GM18505 (cell line): ENCODE measurements around the gene SPNS3.

ENCODE experiments used
- ATAC-seq: cut with Tn5 transposase; IDR thresholded peaks from one replicate; pipeline ENCODE4 v1.9.1; 2021; ENCODE audit not compliant: unreplicated experiment
- POLR2A ChIP-seq: IDR thresholded peaks from 4 replicates; pipeline ENCODE4 v1.6.1; 2011; ENCODE audit warnings: borderline replicate concordance; ENCODE audit not compliant: insufficient read depth, insufficient read length; ENCODE audit errors: extremely low read depth

Gene SPNS3

DNA sequence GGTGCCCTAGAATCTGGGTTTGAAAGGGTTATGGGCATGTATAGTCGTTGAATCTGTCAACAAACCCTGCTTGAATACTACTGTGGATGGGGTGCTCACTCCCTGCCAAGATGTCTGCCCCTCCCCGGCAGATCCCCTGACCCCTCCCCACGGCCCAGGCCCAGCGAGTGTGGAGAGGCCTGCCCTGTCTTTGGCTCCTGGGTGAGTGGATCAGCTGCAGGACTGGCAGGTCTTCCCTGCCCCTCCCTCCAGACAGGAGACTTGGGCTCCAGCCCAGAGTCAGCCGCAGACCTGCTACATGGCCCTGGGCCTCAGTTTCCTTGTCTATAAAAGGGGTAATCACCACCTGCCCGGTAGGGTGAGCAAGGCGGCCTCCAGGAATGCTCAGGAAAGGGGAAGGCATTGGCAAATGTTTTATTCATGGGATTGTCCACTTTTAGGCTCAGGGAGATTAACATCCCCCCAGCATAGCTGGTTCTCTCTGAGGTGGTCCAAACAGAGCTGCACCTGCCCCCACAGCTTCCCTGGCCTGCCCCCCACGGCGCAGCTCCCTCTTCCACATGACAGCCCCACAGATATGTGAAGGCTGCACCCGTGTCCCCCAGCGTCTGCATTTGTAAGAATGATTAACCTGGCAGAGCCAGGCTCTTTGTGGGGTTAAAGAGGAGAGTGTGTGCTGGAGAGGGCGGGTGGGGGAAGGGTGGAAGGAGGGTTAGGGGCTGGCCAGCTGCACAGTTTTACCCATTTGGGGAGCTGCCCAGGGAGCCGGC, 46.4 kb downstream of the SPNS3 start:
- ATAC-seq = no peak
- TF ChIP-seq POLR2A = no peak

DNA sequence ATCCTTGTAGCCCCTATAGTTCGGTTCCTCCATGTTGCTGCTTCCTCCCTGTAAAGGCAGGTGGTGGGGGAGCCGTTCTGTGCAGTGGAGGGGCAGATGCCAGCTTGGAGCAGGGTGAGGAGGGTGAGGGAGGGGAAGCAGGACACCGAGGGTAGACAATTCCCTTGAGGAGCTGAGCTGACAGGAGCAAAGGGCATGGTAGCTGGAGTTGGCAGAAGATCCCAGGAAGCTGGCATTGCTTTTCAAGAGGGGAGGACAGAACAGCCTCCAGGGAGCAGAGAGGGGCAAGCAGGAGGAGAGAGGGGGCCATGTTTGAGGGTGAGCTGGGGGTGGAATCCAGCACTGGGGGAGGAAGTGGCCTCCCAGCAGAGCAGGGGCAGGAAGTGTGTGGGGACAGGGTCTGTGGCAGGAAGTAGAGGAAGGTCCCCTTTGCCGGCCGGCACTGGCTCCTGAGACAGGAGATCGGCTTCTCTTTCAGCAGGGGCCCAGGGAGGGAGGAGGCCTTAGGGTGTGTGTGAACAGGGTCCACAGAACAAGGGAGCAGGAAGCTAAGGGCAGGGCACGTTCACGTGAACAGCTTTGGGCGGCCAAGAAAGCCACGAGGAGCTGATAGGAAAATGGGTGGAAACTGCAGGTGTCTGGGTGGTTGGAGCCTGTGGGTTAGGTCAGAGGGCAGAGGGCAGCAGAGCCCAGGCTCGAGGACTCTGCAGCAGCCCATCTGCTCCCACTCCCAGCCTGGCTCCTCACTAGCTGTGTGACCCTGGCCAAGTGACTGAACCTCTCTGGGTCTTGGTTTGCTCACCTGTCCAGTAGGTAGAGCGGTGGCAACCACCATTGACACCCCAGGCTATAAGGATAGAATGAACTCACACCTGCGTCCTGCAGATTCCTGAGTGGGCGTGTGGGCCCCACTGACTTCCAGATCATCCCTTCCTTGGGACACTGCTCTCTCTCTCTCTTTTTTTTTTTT, 47.5 kb downstream of the SPNS3 start:
- no peak for ATAC-seq
- no peak for TF ChIP-seq POLR2A

DNA sequence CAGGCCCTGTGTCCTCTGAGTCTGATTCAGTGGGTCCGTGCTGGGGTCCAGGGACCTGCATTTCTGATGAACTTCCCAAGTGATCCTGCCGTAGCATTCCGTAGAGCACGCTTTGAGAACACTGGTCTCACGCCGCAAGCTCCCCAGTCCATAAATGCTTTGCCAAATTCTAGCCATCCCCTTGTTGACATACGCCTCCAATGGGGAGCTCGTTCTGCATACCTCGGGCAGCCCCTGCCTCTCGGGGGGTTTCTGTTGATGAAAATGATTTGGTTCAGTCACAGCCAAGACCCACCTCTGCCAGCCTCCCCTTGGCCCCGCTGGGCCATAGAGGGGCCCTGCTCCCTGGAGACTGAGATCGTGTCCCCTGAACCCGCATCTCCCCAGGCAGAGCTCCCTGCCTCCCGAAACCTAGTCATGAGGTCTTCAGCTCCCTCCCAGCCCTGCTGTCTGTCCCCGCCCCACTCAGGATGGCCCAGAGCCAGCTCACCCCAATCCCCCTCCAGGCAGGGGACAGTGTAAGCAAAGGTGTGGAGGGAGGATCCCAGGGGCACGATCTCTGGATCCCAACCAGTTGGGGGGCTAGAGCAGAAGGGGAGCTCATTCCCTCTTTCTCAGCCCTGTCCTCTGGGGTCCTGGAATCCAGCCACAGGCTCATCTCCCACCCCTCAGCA, 48.7 kb downstream of the SPNS3 start:
- ATAC-seq = no peak
- TF ChIP-seq POLR2A = no peak

DNA sequence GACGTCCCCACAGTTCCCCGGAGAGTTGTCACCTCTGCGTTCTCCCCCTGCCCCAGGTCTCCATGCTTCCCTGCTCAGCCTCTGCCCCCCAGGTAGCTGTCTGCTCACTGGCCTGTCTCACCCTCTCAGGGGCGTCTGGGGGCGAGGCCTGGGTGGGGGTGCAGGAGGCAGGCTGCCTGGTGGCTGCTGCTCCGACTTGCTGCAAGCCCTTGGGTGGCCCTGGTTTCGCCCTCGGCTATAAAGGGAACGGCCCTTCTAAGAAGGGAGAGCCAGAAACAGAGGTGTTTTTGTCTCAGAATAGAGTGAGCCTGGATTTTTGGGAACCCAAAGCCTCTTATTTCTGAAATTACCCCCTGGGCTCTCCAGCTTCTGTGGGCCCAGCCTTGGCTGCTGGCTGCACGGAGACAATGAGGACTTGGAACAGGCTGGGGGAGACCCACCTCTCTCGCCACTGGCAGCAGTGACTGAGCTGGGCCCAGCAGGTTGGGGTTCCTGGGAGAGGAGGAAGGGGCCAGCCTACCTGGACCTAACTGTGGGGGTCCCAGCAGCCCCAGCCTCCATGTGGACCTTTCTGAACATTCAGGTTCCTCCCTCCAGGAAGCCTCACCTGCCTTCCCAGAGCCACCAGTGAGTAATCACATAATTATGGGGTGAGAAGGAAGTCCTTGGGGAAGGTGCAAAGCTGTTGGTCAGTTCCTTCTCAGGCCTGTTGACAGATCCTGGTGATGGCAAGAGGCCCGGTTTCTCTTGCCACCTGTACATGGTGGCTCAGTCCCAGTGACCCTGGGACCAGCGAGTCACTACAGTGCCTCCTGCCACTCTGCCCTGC, 49.5 kb downstream of the SPNS3 start:
- TF ChIP-seq POLR2A = no peak
- ATAC-seq = no peak

DNA sequence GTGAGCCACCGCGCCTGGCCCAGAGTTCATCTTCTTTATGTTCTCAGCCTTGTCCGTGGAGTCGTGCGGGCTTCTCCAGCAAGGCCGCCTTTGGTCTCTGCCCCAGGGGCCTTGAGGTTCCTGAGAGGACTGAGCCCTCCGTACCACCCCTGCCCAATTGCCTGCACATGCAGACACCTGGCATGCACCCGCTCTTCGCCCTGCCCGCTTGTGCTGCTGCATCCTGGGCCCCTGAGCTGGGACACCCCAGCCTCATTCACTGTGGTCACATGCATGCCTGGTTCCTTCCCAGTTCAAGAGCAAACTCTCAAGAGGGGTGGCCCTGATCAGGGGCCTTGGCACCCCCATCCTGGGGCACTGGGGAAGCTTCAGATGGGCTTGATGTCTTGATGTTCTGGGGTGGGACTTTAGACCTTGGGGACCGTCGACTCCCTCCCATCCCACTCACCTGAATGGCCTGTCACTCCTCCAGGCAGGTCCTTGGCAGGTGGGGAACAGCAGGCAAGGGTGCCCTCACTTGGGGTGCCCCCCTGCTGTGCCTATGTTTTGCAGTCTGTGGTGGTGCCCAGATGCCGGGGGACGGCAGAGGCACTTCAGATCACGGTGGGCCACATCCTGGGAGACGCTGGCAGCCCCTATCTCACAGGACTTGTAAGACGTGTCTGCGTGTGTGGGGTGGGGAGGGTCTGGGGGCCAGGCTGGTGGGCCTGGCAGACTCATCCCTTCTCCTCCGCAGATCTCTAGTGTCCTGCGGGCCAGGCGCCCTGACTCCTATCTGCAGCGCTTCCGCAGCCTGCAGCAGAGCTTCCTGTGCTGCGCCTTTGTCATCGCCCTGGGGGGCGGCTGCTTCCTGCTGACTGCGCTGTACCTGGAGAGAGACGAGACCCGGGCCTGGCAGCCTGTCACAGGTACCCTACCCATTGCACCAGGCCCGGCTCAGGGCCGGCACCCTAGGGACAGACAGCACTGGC, 52.2 kb downstream of the SPNS3 start:
- no peak for ATAC-seq
- TF ChIP-seq POLR2A = no peak

DNA sequence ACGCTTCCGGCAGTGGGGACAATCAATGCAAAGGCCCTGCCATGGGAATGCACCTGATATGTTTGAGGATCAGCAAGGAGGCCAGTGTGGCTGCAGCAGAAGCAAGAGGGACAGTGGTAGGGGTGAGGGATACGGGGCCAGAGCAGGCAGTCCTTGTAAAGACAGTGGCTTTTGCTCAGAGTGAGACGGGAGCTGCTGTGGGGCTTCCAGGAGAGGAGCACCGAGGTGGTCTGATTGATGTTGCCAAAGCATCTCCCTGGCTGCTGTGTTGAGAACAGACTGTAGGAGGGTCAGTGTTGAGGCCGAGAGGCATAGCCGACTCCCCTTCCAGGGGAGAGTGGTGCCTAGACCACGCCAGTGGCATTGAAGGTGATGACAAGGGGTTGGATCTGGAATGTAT, 53.6 kb downstream of the SPNS3 start:
- no peak for TF ChIP-seq POLR2A
- no peak for ATAC-seq

DNA sequence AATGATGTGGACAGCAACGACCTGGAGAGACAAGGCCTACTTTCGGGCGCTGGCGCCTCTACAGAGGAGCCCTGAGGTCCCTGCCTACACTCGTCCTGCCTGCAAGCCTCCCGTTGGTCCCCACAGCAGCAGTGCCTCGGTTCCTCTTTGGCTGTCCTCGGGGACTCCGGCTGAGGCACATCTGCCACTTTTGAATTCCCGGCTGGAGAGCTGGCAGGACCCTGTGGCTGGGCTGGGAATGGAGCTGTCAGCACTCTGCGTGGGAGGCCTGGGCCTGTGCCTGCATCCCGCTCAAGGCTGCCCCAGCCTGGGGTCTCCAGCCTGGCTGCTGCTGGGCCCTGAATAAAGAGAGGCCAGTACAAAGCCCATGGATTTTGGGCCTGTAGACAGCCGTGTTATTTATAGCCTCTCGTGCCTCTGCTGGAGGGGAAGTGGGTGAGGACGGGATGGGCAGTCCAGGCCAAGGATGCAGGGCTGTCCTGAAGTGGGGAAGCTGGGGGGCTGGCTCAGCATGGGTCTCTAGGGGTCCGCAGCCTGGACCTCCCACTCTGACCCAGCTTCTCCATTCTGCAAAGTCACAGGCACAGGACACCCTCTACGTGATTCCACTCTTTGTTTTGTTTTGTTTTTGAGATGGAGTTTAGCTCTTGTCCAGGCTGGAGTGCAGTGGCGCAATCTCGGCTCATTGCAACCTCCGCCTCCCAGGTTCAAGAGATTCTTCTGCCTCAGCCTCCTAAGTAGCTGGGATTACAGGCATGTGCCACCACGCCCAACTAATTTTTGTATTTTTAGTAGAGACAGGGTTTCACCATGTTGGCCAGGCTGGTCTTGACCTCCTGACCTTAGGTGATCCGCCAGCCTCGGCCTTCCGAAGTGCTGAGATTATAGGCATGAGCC, 54.3 kb downstream of the SPNS3 start:
- ATAC-seq = no peak
- no peak for TF ChIP-seq POLR2A

DNA sequence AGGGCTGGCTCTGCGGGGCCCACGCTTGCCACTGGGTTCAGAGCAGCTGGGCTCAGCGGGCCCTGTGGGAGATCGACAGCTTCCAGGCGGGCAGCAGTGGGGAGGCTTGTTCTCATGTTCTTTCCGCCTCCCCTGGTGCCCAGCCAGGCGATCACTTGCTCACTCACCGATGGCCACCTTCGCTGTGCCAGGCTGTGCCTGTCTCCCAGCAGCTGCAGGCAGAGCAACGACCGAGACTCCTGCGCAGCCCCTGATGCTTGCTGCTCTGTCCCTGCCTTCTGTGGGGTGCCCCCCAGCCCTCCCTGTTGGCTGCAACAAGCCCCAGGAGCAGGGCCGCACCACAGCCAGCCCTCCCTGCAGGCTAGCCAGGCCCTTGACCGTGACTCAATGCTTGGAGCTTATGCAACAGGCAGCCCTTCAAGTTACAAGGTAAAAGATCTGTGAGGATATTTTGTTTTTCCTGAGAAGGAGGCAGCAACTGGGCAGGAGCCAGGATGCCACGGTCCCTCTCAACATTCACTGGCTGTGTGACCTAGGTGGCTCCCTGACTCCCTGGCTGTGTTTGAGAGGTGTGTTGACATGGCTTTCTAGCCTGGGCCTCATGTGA, 55.4 kb downstream of the SPNS3 start:
- no peak for TF ChIP-seq POLR2A
- no peak for ATAC-seq

DNA sequence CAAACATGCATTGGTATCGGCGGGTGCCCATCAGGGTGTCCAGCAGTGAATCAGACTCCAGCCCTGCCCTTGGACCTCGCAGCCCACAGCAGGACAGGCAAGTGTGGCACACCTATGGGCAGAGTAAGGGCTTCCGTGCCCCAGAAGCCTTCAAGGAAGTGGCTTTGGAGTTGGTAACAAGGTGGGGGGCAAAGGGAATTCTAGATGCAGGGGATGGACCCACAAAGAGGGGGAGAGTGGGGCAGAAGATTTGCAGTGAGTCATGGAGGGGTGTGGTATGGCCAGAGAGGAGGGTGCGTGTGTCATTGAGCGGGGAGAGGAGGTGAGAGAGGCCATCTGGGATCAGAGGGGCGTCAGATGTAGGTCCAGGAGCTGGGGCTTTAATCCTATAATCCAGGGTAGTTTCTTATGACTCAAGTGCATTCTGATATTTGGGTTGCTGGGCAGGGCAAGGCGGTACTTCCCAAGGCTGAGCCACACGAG, 56.4 kb downstream of the SPNS3 start:
- ATAC-seq = no peak

DNA sequence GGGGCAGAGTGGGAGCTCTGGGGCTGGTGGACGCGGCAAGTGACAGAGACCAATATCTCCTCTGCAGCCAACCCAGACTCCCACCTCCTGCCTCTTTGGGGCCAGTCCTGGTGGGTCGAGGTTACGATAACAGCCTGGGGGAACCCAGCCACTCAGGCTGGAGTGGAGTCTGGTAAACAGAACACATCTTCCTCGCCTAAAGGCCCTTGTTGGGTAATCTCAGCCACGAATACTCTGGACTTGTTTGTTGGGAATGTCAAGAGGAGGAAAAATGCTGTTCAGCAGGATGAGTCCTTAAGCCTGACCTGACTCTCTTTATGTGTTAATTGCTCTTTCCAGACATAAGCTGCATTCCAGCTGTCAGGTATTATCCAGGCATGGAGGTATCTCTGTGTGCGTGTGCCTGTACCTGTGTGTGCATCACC, 56.9 kb downstream of the SPNS3 start:
- TF ChIP-seq POLR2A = no peak
- no peak for ATAC-seq

More for the DNA sequence above, 56.4 kb downstream of the SPNS3 start:
- no peak for TF ChIP-seq POLR2A
